OCI-LY7 (cell line): ENCODE measurements around the gene CARMIL1. TPM values are rescaled to one million over a fixed set of nuclear protein-coding genes. Genes with fewer than 3 reads are reported as not detected.

Experiments
- BruUV-seq: library from RNA; stranded (reverse); fragments of 400-500 nt; replicated peaks from 2 replicates; lab custom pipeline; 2021; lab: Mats Ljungman, UMichigan
- CTCF ChIA-PET: fragments of 300-600 bp; sonication (Branson Sonifier 250); formaldehyde crosslinking; loops from one replicate; lab custom pipeline; 2022; ENCODE audit warnings: antibody characterized with exemption; ENCODE audit not compliant: unreplicated experiment; lab: Charles Lee
- POLR2A ChIA-PET: fragments of 300-600 bp; sonication (Branson Sonifier 250); formaldehyde crosslinking; loops from one replicate; lab custom pipeline; 2022; ENCODE audit warnings: antibody characterized with exemption; lab: Charles Lee
- DNase-seq: peaks from one replicate; pipeline ENCODE4 v3.0.0-alpha.2; 2015; ENCODE audit warnings: low spot score
- H2AFZ ChIP-seq: fragments of 200-600 bp; sonication (generic), shearing (Covaris generic); 2 replicates; pipeline ENCODE4 v1.6.1; 2014; ENCODE audit warnings: mild to moderate bottlenecking, antibody characterized with exemption, low read length, moderate library complexity
- H3K27ac ChIP-seq: fragments of 200-600 bp; sonication (generic); 2 replicates; pipeline ENCODE4 v1.5.1; 2014; ENCODE audit warnings: mixed run types, low read depth, mild to moderate bottlenecking, moderate library complexity, low read length, inconsistent platforms; ENCODE audit not compliant: poor library complexity, severe bottlenecking
- H3K36me3 ChIP-seq: fragments of 200-600 bp; sonication (generic); 2 replicates; pipeline ENCODE4 v1.6.1; 2014; ENCODE audit warnings: mild to moderate bottlenecking, antibody characterized with exemption, low read length, moderate library complexity, mixed read lengths; ENCODE audit not compliant: insufficient read depth
- H3K4me1 ChIP-seq: fragments of 200-600 bp; sonication (generic); 2 replicates; pipeline ENCODE4 v1.5.1; 2014; ENCODE audit warnings: mild to moderate bottlenecking, low read length; ENCODE audit not compliant: insufficient read depth, poor library complexity, severe bottlenecking
- H3K4me2 ChIP-seq: fragments of 200-600 bp; sonication (generic); 2 replicates; pipeline ENCODE4 v1.6.1; 2014; ENCODE audit warnings: mild to moderate bottlenecking, low read length
- H3K4me3 ChIP-seq: fragments of 200-600 bp; sonication (generic); 2 replicates; pipeline ENCODE4 v1.5.1; 2014; ENCODE audit warnings: mild to moderate bottlenecking, low read depth, low read length; ENCODE audit not compliant: poor library complexity, severe bottlenecking
- H3K79me2 ChIP-seq: fragments of 200-600 bp; sonication (generic); 2 replicates; pipeline ENCODE4 v1.6.1; 2016; ENCODE audit warnings: low read depth, mild to moderate bottlenecking, low read length, moderate library complexity, mixed read lengths; ENCODE audit not compliant: insufficient read depth
- H3K9me2 ChIP-seq: fragments of 200-600 bp; sonication (generic); 2 replicates; pipeline ENCODE4 v1.6.1; 2016; ENCODE audit warnings: mild to moderate bottlenecking, low read length, mixed read lengths; ENCODE audit not compliant: insufficient read depth
- H3K9me3 ChIP-seq: fragments of 200-600 bp; sonication (generic); 2 replicates; pipeline ENCODE4 v1.6.1; 2014; ENCODE audit warnings: mild to moderate bottlenecking, mixed run types, low read length, mixed read lengths
- H4K20me1 ChIP-seq: fragments of 200-600 bp; sonication (generic); 2 replicates; pipeline ENCODE4 v1.6.1; 2014; ENCODE audit warnings: mild to moderate bottlenecking, antibody characterized with exemption, low read length, moderate library complexity, mixed read lengths; ENCODE audit not compliant: insufficient read depth
- CTCF ChIP-seq: fragments of 200-600 bp; sonication (generic); conservative IDR thresholded peaks from 2 replicates; pipeline ENCODE4 v1.5.1; 2014; ENCODE audit warnings: mild to moderate bottlenecking, antibody characterized with exemption, low read length, moderate library complexity, mixed read lengths
- EZH2phosphoT487 ChIP-seq: fragments of 200-600 bp; sonication (generic); IDR thresholded peaks from 2 replicates; pipeline ENCODE4 v1.6.1; 2018; ENCODE audit warnings: low read depth, borderline replicate concordance, mild to moderate bottlenecking, mixed run types, antibody characterized with exemption, low read length, moderate library complexity, mixed read lengths
- intact Hi-C: fragments of 100-400 bp; cut with micrococcal nuclease; formaldehyde crosslinking; loops from one replicate; pipeline ENCODE4 v1.10.0; 2022; ENCODE audit not compliant: unreplicated experiment
- total RNA-seq, 2 experiments: library from RNA; depleted of rRNA in 1 of 2; stranded (reverse); fragments of >200 nt in 1 of 2; shearing (Covaris generic) in 1 of 2; gene quantifications; 2 replicates each; pipeline ENCODE4 v1.2.3, GENCODE V29; 2014 to 2022

Gene CARMIL1
- total RNA-seq, 2 experiments from 2014 or later: 25.5 to 40.1 TPM

GRCh38 chr6:25508051-25508450, 228.9 kb downstream of the CARMIL1 start:
- no peaks in the 10 kb centered on the region for H3K9me3 ChIP-seq
- DNase-seq: no peak
- peaks cover 59% of the 10 kb centered on the region for H3K36me3 ChIP-seq
- POLR2A ChIA-PET: interaction anchor here (1.3 to 1.6 kb wide), 2 partner anchors 12 to 26 kb away, joined by 3 to 4 read pairs; no protein-coding TSS in a partner anchor
- no peak overlapping the region for H2AFZ ChIP-seq
- H3K79me2 ChIP-seq: no peaks in the 10 kb centered on the region
- intact Hi-C loops: no loop called here
- no TSS peak for BruUV-seq
- H3K4me3 ChIP-seq: no peak overlapping the region
- no peaks in the 10 kb centered on the region for H3K9me2 ChIP-seq
- H3K27ac ChIP-seq: no peak overlapping the region
- H3K4me1 ChIP-seq: no peaks in the 10 kb centered on the region
- no peak for TF ChIP-seq CTCF
- CTCF ChIA-PET: interaction anchor here (0.5 kb wide), 1 partner anchor 1061 kb away, joined by 3 read pairs; no protein-coding TSS in a partner anchor
- H3K4me2 ChIP-seq: no peak overlapping the region
- no peaks in the 10 kb centered on the region for H4K20me1 ChIP-seq

- Histone ChIP-seq H2AFZ (no peak overlapping the region), H3K4me2 (no peak overlapping the region), H3K9me2 (no peaks in the 10 kb centered on the region), H3K79me2 (no peaks in the 10 kb centered on the region), H4K20me1 (no peaks in the 10 kb centered on the region), H3K36me3 (peaks cover 69% of the 10 kb centered on the region), H3K4me1 (no peaks in the 10 kb centered on the region), H3K9me3 (no peaks in the 10 kb centered on the region), H3K27ac (no peak overlapping the region), H3K4me3 (no peak overlapping the region)
- POLR2A ChIA-PET: no interaction called here
- intact Hi-C loops: no loop called here
- TF ChIP-seq CTCF (no peak), EZH2phosphoT487 (no peak)
- no peak for DNase-seq
- BruUV-seq: no TSS peak
- CTCF ChIA-PET: no interaction called here
Observed at GRCh38 chr6:25511376-25511775, 232.2 kb downstream of the CARMIL1 start.

- POLR2A ChIA-PET: interaction anchor here (0.6 kb wide), 1 partner anchor 191 kb away, joined by 3 read pairs; no protein-coding TSS in a partner anchor
- Histone ChIP-seq H3K36me3 (peaks cover 78% of the 10 kb centered on the region), H3K4me3 (no peak overlapping the region), H3K9me2 (no peaks in the 10 kb centered on the region), H4K20me1 (no peaks in the 10 kb centered on the region), H3K9me3 (no peaks in the 10 kb centered on the region), H3K4me1 (no peaks in the 10 kb centered on the region), H3K79me2 (no peaks in the 10 kb centered on the region), H3K27ac (no peak overlapping the region), H2AFZ (no peak overlapping the region), H3K4me2 (no peak overlapping the region)
- no peak for TF ChIP-seq EZH2phosphoT487
- no peak for TF ChIP-seq CTCF
- BruUV-seq: no TSS peak
- intact Hi-C loops: no loop called here
- no peak for DNase-seq
- CTCF ChIA-PET: no interaction called here
Observed at GRCh38 chr6:25512560-25512959, 233.4 kb downstream of the CARMIL1 start.
